Hematopoietic multipotent progenitor cell treated with erythropoietin and hydrocortisone succinate and interleukin-3 and kit ligand, for 17 days (in vitro differentiated cells): ENCODE data around the gene TAS2R14.

Source experiments
- DNase-seq: peaks from one replicate; pipeline ENCODE4 v3.0.0-alpha.2; 2015; ENCODE audit warnings: low spot score

Gene TAS2R14

DNA sequence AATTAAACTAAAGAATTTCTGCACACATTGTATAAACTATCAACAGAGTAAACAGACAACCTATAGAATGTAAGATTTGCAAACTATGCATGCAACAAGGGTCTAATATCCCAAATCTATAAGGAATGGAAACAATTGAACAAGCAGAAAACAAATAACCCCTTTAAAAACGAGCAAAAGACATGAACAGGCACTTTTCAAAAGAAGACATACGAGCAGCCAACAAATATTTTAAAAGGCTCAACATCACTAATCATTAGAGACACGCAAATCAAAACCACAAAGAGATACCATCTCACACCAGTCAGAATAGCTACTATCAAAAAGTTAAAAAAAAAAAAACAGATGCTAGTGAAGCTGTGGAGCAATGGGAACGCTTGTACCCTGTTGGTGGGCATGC is 34.4 kb downstream of the TAS2R14 start:
- DNase-seq = no peak

DNA sequence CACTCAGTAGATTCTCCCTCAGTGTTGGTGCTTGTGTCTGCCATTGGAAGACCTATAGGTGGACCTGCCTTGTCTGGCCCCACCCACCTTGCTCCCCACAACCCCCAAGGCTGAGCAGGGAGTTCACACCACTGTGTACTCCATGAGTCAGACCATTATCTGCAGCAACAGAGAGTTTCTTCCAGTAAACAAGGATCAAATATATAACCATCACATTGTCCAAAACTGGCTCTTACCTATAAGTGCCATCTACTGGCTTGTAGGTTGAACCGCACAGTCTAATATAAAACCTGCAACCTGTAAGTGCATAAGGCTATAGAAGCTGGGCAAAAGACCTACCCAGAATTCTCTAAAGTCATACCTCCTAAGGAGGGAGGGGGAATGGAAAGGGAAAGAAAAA is 37.6 kb downstream of the TAS2R14 start:
- no peak for DNase-seq

DNA sequence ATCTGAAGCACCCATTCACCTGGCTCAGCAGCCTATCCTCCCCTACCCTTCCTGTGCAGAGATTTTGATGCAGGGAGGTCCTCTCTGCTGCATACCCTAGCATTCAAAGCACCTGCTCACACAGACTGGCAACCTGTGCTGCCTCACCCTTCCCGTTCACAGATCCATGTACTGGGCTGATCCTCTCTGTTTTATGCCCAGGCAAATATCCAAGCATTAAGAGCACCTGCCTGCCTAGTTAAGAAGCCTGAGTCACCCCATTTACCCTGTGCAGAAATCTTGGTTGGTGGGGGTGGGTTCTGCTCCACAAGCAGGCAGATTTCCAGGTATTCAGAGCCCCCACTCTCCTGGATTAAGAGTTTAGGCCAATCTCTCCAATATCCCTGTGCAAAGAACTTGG is 38.1 kb downstream of the TAS2R14 start:
- DNase-seq = no peak

DNA sequence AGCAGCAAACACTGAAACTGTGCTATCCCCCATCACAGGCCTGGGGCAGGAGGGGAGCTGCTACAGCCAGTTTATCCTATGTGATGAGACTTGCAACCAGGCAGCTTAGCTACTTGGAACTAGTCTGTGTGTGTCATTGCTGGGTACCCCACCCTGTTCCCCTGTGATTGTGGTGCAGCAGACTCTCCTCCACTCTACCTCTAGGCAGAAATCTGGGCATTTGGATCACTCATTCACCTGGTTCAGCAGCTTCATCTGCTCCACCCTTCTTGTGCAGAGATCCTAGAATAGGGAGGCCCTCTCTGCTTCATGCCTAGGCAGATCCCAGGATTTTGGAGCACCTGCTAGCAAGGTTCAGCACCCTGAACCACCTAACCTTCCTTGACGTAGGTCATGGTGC is 38.5 kb downstream of the TAS2R14 start:
- DNase-seq = no peak

DNA sequence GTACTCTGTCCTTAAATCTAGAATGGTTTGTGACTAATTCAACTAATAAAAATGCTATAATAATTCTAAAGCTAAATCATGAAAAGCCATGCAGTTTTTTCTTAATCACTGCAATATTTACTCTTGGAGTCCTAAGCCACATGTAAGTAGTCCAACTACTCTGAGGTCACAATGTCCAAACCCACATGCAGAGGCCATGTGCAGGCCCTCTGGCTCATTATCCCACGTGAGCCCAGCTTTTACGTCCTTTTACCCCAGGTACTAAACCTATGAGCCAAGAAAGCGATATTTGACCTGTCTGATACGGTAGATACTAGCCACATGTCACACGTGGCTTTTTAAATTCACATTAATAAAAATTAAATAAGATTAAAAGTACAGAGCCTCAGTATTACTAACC is 42.2 kb downstream of the TAS2R14 start:
- no peak for DNase-seq

DNA sequence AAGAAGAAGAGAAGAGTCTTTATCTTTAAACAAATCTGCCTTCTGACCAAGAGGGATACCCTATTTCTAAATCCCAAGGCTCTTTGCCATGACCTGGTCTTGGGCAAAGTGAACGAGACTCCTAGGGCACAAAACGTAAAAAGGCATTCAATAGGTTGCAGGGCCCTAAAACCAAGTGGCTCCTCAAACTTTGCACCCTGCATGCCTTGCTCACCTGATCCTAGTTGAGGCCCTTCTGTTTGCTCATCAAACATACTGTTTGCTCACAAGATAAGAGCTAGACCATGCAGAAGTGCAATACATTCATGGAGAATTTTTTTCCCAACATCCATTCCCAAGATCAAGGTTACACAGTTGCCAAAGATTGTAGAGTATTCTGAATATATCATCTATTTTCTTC is 47.1 kb downstream of the TAS2R14 start:
- DNase-seq = no peak

DNA sequence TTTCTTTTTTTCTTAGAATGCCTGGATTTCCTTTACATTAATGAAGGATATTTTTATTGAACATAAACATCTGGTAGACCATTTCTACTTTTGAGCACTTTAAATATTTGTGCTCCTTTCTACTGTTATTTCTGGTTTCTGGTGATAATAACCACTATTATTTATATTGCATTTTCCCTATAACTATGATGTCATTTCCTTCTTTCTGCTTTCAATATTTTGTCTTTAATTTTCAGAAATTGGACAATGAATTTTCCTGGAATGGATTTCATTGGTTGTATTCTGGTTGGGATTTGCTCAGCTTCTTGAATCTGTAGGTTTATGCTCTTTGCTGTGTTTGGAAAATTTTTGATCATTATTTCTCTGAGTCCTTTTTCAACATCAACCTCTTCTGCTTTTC is 49.8 kb downstream of the TAS2R14 start:
- DNase-seq = no peak
